HepG2 (cell line): ENCODE measurements around the gene FUT1. TPM values are rescaled to one million over a fixed set of nuclear protein-coding genes. Genes with fewer than 3 reads are reported as not detected.

Experiments used
- ATF2 ChIP-seq: sonication (generic); formaldehyde crosslinking; IDR thresholded peaks from 2 replicates; pipeline ENCODE4 v1.4.0; 2020; ENCODE audit warnings: missing genetic modification reagents
- FOSL2 ChIP-seq: sonication (generic); formaldehyde crosslinking; IDR thresholded peaks from 2 replicates; pipeline ENCODE4 v1.4.0; 2020; ENCODE audit warnings: missing genetic modification reagents
- HMG20B ChIP-seq: conservative IDR thresholded peaks from 2 replicates; pipeline ENCODE4 v1.6.1; 2016; ENCODE audit warnings: missing genetic modification reagents, missing compliant biosample characterization
- HOXA3 ChIP-seq: sonication (generic); formaldehyde crosslinking; IDR thresholded peaks from 2 replicates; pipeline ENCODE4 v1.5.0; 2020; ENCODE audit warnings: missing genetic modification reagents
- IKZF1 ChIP-seq: fragments of 450-650 bp; IDR thresholded peaks from 2 replicates; pipeline ENCODE4 v1.7.1; 2016
- KLF9 ChIP-seq: IDR thresholded peaks from 2 replicates; pipeline ENCODE4 v1.6.1; 2016; ENCODE audit warnings: low read depth
- MED13 ChIP-seq: sonication (generic); formaldehyde crosslinking; IDR thresholded peaks from 2 replicates; pipeline ENCODE4 v1.5.0; 2020; ENCODE audit warnings: missing genetic modification reagents
- MXI1 ChIP-seq: IDR thresholded peaks from 3 replicates; pipeline ENCODE4 v1.6.1; 2012; ENCODE audit warnings: low read depth, low read length, inconsistent platforms, borderline replicate concordance
- NR0B2 ChIP-seq: sonication (generic); formaldehyde crosslinking; IDR thresholded peaks from 2 replicates; pipeline ENCODE4 v1.4.0; 2020; ENCODE audit warnings: mild to moderate bottlenecking, missing genetic modification reagents
- NR2F1 ChIP-seq, 2 experiments: fragments of 450-650 bp in 1 of 2; formaldehyde crosslinking in 1 of 2; IDR thresholded peaks; 2 replicates each; pipeline versions ENCODE4 v1.5.0 to v1.6.1; 2016 to 2020; ENCODE audit warnings: mild to moderate bottlenecking in 1 of 2, missing compliant biosample characterization in 1 of 2, missing genetic modification reagents in 1 of 2, moderate library complexity in 1 of 2
- PBX2 ChIP-seq: IDR thresholded peaks from 2 replicates; pipeline ENCODE4 v1.6.1; 2016; ENCODE audit warnings: control low read depth
- PLSCR1 ChIP-seq: sonication (generic); formaldehyde crosslinking; IDR thresholded peaks from 2 replicates; pipeline ENCODE4 v1.5.0; 2020; ENCODE audit warnings: missing genetic modification reagents, mild to moderate bottlenecking, borderline replicate concordance
- PRPF4 ChIP-seq: fragments of 200-400 bp; formaldehyde crosslinking; IDR thresholded peaks from 2 replicates; pipeline ENCODE4 v1.6.1; 2016; ENCODE audit warnings: low read length, low read depth; ENCODE audit not compliant: poor library complexity, severe bottlenecking
- RFX5 ChIP-seq: IDR thresholded peaks from 2 replicates; pipeline ENCODE4 v1.6.1; 2011; ENCODE audit warnings: low read depth, low read length, improper control_type of control experiment
- RFXANK ChIP-seq: IDR thresholded peaks from 2 replicates; pipeline ENCODE4 v1.6.1; 2016
- RFXAP ChIP-seq: sonication (generic); formaldehyde crosslinking; IDR thresholded peaks from 2 replicates; pipeline ENCODE4 v1.4.0; 2020; ENCODE audit warnings: missing genetic modification reagents, borderline replicate concordance
- TAF15 ChIP-seq: fragments of 200-400 bp; formaldehyde crosslinking; IDR thresholded peaks from one replicate; pipeline ENCODE4 v1.6.1; 2018; ENCODE audit warnings: mild to moderate bottlenecking, low read depth, low read length; ENCODE audit not compliant: poor library complexity, severe bottlenecking
- TBX3 ChIP-seq: fragments of 450-650 bp; IDR thresholded peaks from 2 replicates; pipeline ENCODE4 v1.6.1; 2017; ENCODE audit warnings: antibody characterized with exemption, mild to moderate bottlenecking, inconsistent platforms, borderline replicate concordance
- TCF7 ChIP-seq: sonication (generic); IDR thresholded peaks from 2 replicates; pipeline ENCODE4 v1.6.1; 2016; ENCODE audit warnings: antibody characterized with exemption, low read depth
- TOPORS ChIP-seq: sonication (generic); formaldehyde crosslinking; IDR thresholded peaks from 2 replicates; pipeline ENCODE4 v1.8.0; 2023; ENCODE audit warnings: mild to moderate bottlenecking, missing genetic modification reagents
- YEATS4 ChIP-seq: sonication (generic); formaldehyde crosslinking; IDR thresholded peaks from 2 replicates; pipeline ENCODE4 v1.4.0; 2020; ENCODE audit warnings: missing genetic modification reagents, borderline replicate concordance
- ZBTB7A ChIP-seq: sonication (generic); formaldehyde crosslinking; IDR thresholded peaks from 2 replicates; pipeline ENCODE4 v1.8.0; 2022; ENCODE audit warnings: mild to moderate bottlenecking, missing genetic modification reagents
- ZMAT5 ChIP-seq: sonication (generic); formaldehyde crosslinking; IDR thresholded peaks from 2 replicates; pipeline ENCODE4 v1.5.0; 2020; ENCODE audit warnings: mild to moderate bottlenecking, low read depth, missing genetic modification reagents, borderline replicate concordance
- ZNF3 ChIP-seq: IDR thresholded peaks from 2 replicates; pipeline ENCODE4 v1.7.0; 2017; ENCODE audit warnings: inconsistent platforms
- ZNF552 ChIP-seq: sonication (generic); formaldehyde crosslinking; IDR thresholded peaks from 2 replicates; pipeline ENCODE4 v1.9.0; 2022; ENCODE audit warnings: missing genetic modification reagents, mild to moderate bottlenecking, borderline replicate concordance
- ZNF670 ChIP-seq: sonication (generic); formaldehyde crosslinking; IDR thresholded peaks from 2 replicates; pipeline ENCODE4 v1.8.0; 2022; ENCODE audit warnings: mild to moderate bottlenecking, missing genetic modification reagents, borderline replicate concordance
- ZNF749 ChIP-seq: sonication (generic); formaldehyde crosslinking; IDR thresholded peaks from 2 replicates; pipeline ENCODE4 v1.8.0; 2022; ENCODE audit warnings: mild to moderate bottlenecking, missing genetic modification reagents, moderate library complexity, borderline replicate concordance
- ZNF781 ChIP-seq: sonication (generic); formaldehyde crosslinking; IDR thresholded peaks from 2 replicates; pipeline ENCODE4 v1.5.1; 2020; ENCODE audit warnings: borderline replicate concordance, mild to moderate bottlenecking, missing genetic modification reagents; ENCODE audit errors: not compliant biosample characterization
- polyA plus RNA-seq, 8 experiments: library from polyadenylated mRNA; depleted of rRNA in 3 of 8; stranded (reverse) in 7 of 8; unstranded in 1 of 8; fragments of >200 nt; fragmentation: Illumina TruSeq in 4 of 8; extraction: Trizol in 4 of 8; gene quantifications; 2 replicates each; pipeline versions ENCODE4 v1.2.1 to v1.2.3, GENCODE V29; 2011 to 2016; ENCODE audit warnings: low read depth in 4 of 8, missing spikeins in 1 of 8, mixed read lengths in 1 of 8; ENCODE audit not compliant: insufficient read depth in 1 of 8
- total RNA-seq, 5 experiments: library from RNA; depleted of rRNA; stranded (reverse); fragments of >200 nt; fragmentation: Illumina TruSeq; extraction: Trizol; gene quantifications; 2 replicates each; pipeline ENCODE4 v1.2.3, GENCODE V29; 2016; ENCODE audit warnings: low read depth in 1 of 5

Gene FUT1
- total and polyA plus RNA-seq, 2 of the 13 experiments (the other 11 are each of a cell fraction or from before 2014, with no cell fraction given) = 0.07 to 1.1 TPM

GRCh38 chr19:48738557-48739403 lies 13.7 kb downstream of the FUT1 start (continued):
- TF ChIP-seq ZNF749 = no peak
- TF ChIP-seq ATF2 = no peak
- no peak for TF ChIP-seq TCF7
- no peak for TF ChIP-seq HMG20B (CRISPR knock-in tag)
- no peak for TF ChIP-seq TAF15
- TF ChIP-seq TBX3 = no peak
- TF ChIP-seq PLSCR1 (CRISPR knock-in tag) = no peak
- TF ChIP-seq ZMAT5 (CRISPR knock-in tag) = no peak
- no peak for TF ChIP-seq RFXANK (CRISPR knock-in tag)
- TF ChIP-seq NR2F1 (CRISPR knock-in tag; IDR thresholded peaks at IDR 0.05) = no peak
- TF ChIP-seq ZNF781 (CRISPR knock-in tag) = no peak
- no peak for TF ChIP-seq ZNF3 (CRISPR knock-in tag)
- TF ChIP-seq MXI1 = peak; percentile 41; the same call in 1 of the 3 replicates
- TF ChIP-seq TOPORS = peak; percentile 96
- TF ChIP-seq ZNF670 (CRISPR knock-in tag) = no peak
- no peak for TF ChIP-seq MED13 (CRISPR knock-in tag)
- TF ChIP-seq FOSL2 (CRISPR knock-in tag) = no peak
- no peak for TF ChIP-seq IKZF1
- no peak for TF ChIP-seq KLF9
- no peak for TF ChIP-seq PRPF4
- no peak for TF ChIP-seq PBX2
- TF ChIP-seq RFX5 = no peak
- no peak for TF ChIP-seq ZBTB7A
- no peak for TF ChIP-seq ZNF552 (CRISPR knock-in tag)
- peak; percentile 95; the same call in 1 of the 2 replicates for TF ChIP-seq NR0B2
- peak; percentile 81 for TF ChIP-seq HOXA3 (CRISPR knock-in tag)
- peak; percentile 63; the same call in 1 of the 2 replicates for TF ChIP-seq RFXAP (CRISPR knock-in tag)
- TF ChIP-seq YEATS4 (CRISPR knock-in tag) = peak; percentile 63; the same call in 1 of the 2 replicates
